ENCODE results near the gene VPS13A.

- no peak for TF ChIP-seq CTCF (conservative IDR thresholded peaks at IDR 0.05 in 1 of 2, IDR thresholded peaks at IDR 0.05 in 1 of 2; ENCODE audit: extremely low read depth in 1 of 2, insufficient read depth in 1 of 2, low read depth in 1 of 2, low read length in 2 of 2)
- no peak for TF ChIP-seq EZH2 (IDR thresholded peaks at IDR 0.05; ENCODE audit: borderline replicate concordance, low read length)
Observed at GRCh38 chr9:77462066-77462465, 284.7 kb downstream of the VPS13A start.

Data from mammary epithelial cell (primary cell).